GM21390 (cell line): ENCODE measurements around the gene LYPD8.

Source experiments
- ATAC-seq: cut with Tn5 transposase; IDR thresholded peaks from one replicate; pipeline ENCODE4 v1.9.1; 2021; ENCODE audit not compliant: unreplicated experiment

The LYPD8 gene

DNA sequence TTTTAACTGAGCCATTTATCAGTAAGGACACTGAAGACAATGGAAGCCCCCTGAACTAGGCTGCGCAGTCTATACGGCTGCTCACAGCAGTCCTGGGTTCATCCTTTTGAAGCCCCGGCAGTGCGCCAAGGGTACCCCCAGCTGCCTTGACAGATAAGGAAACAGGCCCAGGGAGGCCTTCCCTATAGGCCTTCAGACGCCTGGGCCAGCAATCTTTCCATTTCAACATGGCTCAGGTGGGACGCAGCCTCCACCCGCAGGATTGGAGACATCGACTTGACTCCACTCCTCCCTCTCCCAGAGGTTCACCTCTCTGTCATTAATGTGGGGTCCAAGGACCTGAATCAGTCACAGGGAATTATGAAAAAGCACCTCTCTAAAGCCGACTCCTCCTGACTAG is 2.8 kb upstream of the LYPD8 start:
- no peak for ATAC-seq

DNA sequence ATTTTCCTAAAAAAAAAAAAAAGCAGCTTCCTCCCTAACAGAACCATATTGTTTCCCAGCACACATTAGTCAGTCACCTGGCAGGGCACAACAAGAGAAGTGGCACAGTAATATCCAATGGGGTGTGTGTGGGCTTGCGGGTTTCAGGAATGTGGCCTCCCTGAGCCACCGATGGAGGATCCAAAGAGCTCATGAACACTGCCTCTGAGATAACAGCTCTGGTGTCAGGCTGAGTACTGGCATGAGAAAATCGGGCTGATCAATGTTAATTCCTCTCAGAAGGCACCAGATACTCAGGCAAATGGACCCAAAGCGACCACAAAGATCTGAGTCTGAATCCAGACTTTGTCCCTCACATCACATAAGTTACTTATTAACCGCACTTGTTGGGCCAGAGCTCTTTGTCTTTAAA is 2.2 kb upstream of the LYPD8 start:
- ATAC-seq, result no peak

DNA sequence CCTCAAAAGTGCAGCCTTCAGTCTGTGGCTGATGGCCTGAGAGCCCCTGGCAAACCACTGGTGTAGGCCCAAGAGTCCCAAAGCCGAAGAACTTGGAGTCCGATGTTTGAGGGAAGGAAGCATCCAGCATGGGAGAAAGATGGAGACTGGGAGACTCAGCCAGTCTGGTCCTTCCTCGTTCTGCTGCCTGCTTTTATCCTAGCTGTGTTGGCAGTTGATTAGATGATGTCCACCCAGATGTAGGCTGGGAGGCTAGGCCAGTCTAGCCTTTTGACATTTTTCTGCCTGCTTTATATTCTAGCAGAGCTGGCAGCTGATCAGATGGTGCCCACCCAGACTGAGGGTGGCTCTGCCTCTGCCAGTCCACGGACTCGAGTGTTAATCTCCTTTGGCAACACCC is 1.1 kb upstream of the LYPD8 start:
- ATAC-seq, result no peak

DNA sequence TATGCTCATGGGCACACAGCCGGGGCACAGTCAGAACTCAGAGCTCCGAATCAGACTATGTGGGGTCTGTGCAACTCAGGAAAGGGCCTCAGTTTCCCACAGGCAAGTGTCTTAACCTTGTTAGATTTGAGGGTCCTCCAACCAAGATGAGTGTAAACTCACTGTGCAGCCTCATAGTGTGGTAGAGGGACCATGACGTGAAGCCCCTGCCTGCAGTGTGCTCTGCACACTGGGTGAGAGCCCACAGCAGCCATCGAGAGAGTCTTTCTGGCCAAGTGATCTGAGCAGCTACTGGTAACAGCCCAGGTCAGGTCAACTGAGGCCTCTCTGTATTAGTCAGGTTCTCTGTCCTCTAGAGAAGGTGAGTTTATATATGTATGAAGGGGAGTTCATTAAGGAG is 592 bp upstream of the LYPD8 start:
- ATAC-seq, result no peak

DNA sequence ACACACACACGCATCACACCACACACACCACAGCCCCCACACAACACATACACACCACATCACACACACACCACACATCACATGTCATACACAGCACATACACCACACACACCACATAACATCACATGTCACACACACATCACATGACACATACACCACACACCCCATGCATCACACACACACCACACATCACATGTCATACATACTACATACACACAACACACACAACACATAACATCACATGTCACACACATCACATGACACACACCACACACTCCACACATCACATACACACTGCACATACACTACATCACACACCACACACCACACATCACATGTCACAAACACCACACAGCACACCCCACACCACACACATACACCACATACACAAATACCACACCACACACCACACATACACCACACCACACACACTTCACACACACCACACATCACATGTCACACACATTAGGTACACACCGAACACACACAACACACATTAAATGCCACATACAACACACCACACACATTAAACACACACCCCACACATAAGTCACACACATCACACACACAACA is 1.8 kb downstream of the LYPD8 start:
- no peak for ATAC-seq

DNA sequence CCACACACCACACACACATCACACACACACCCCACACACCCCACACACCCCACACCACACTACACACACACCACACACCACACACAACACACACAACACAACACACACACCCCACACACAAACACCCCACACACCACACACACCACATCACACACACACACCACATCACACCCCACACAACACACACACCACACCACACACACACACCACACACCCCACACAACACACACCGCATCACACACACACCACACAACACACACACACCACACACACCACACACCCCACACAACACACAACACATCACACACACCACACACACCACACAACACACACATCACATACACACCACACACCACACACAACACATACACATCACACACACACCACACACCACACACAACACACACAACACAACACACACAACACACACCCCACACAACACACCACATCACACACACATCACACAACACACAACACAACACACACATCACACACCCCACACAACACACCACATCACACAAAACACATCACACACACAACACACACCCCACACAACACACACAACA is 2.4 kb downstream of the LYPD8 start:
- ATAC-seq, result no peak

DNA sequence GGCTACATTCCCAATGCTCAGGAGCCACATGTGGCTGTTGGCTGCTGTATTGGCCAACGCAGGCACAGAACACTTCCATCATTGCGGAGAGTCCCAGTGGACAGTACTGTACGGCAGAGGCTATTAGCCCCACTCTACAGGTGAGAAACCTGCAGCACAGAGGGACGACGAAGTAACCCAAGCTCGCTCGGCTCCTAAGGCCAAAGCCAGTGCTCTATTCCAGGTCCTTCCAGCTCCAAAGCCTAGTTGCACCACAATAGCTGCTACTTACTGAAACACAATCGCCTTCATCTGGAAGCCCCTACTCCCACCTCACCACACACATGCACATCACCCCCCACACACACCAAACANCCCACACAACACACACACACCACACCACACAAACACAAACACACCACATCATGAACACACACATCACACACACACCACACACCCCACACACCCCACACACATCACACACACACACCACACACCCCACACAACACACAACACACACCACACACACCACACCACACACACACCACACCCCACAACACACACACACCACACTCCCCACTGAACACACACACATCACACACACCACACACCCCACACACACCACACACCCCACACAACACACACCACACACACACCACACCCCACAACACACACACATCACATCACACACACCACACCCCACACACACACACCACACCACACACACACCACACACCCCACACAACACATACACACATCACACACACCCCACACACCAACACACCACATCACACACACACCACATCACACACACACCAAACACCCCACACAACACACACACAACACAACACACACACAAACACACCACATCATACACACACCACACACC is 3.2 kb downstream of the LYPD8 start:
- no peak for ATAC-seq

DNA sequence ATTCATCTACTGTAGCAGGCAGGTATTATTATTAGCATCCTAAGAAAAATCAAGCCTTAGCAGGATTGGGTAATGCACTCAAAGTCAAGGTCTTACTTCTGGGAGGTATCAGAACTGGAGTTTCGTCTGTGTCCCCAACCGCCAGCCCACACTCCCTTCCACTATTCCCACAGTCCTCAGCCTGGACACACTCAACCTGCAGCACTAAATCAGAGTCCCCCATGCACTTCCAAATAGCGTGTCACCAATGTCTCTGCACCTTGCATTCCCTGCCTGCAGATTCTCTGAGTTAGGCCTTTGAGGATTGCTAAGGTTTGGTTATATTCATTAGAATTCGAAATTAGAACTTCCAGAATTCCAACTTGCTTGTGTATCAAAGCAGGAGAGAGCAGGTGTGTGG is 3.9 kb downstream of the LYPD8 start:
- ATAC-seq, result no peak

DNA sequence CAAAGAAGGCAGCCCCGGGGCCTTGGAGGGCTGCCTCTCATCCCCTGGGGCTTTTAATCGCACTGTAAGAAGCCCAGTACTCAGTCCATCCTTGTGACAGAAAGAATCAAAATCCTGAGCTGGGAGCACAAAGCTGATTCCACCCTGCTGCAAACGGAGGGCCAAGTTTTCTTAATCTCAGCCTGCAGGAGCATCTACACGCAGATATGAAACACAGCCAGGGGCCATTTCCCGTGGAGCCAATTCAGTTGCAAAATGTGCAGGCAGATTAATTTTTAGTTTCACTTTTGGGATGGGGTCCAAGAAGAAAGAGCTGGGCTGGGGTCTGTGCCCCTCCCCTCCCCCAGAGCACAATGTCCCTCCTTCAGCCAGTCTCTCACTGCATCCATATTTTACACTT is 4.4 kb downstream of the LYPD8 start:
- no peak for ATAC-seq

DNA sequence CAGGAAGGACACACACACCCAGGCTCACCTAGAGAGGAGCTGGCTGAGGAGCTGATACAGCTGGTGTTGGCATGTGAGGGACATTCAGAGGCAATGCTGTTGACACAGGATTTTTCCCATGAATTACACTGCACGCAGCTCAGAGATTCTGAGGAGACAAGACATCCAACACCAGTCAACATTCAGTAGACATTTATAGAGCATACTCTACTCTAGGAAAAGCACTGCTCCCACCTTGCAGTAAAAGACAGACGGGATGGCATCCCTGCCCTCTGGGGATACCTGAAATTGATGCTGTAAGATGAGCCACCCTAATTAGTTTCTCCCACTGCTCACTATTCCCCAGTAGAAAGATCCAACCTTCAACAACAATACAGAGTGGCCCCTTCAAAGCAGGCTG is 5.1 kb downstream of the LYPD8 start:
- ATAC-seq, result no peak

DNA sequence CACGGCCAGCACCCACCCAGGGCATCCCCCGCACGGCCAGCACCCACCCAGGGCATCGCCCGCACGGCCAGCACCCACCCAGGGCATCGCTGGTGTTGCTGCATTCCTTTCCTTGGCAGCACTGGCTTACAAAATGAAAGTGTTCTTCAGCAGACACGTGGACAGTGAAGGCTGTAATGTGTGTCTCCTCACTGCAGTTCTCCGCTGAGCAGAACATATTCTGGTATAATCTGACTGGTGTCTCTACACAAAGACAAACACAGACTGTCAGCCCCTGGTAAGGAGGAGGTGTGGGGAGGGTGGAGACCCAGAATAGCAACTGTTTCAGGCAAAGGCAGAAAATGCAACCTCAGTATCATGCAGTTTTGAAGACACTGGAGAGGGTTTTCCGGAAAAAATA is 7.3 kb downstream of the LYPD8 start:
- no peak for ATAC-seq

DNA sequence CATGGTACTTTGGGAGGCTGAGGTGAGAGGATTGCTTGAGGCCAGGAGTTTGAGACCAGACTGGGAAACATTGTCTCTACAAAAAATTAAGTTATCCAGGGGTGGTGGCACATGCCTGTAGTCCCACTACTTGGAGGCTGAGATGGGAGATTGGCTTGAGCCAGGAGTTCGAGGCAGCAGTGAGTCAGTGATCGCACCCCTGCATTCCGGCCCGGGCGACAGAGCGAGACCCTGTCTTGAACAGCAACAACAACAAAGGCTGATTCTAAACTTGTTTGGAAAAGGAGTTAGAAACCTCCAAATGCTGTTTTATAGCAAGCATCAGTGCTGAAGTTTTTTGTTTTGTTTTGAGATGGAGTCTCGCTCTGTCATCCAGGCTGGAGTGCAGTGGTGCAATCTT is 14.7 kb downstream of the LYPD8 start:
- ATAC-seq, result no peak

DNA sequence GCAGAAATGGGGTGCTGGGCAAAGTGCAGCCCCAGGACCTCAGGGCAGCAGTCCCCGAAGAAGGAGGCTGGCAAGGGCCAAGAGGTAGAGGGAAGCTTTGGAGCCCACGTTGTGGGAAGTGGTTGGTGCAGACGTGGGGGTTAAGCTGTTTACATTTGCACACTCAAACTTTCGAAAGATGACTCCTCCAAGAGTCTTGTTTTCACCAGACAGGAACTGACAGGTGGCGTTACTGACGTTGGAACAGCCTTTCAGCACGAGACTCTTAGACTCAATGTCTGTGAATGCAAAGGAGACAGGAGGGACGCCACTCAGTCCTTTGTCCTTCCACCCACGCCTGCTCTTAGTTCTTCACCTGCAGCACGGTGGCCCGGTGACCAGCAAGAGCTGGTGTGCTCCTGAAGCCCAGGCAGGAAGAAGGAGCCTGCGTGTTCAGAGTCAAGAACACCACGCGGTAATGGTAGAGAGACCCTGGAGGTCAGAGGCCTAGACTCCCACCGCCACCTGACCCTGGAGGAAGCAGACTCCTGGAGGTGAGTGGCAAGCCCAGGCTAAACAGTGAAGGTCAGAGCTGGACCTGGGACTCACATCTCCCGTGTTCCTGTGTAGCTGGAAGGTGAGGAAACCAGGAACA is 15.9 kb downstream of the LYPD8 start:
- ATAC-seq, result no peak

DNA sequence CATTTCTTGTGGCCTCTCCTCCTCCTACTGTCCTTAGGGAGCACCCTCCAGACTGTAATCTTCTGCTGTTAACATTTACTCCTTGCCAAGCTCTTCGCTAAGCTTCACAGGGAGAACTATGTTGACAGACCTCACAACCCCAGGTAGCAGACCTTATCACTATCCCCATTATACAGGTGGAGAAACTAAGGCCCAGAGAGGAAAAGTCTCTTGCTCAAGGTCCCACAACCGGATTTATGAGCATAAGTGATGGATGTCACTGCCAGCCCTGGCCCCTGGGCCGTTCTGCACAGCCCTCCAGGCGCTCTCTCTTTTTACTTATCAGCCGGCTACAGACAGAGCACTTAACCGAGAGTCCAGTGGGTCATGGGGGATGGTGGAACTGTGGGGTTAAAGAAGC is 18.1 kb downstream of the LYPD8 start:
- ATAC-seq, result no peak

DNA sequence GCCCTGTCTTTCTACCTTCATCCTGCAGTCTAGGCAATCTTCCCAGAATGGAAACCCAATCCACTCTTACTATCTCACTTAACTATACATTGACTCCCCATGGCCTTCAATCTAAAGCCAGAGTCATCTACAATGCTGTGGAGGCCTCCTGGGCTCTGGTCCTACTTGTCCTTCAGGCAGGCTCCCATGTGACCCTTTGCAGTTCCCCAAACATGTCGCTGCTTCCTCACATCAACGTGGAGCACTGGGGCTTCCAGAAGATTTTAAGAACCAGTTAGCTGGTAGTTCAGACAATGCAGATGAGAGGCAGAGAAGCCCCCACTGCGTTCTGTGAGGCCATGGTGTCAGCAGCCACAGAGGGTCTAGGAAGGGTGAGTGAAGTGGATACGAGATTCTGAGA is 18.6 kb downstream of the LYPD8 start:
- ATAC-seq, result no peak

DNA sequence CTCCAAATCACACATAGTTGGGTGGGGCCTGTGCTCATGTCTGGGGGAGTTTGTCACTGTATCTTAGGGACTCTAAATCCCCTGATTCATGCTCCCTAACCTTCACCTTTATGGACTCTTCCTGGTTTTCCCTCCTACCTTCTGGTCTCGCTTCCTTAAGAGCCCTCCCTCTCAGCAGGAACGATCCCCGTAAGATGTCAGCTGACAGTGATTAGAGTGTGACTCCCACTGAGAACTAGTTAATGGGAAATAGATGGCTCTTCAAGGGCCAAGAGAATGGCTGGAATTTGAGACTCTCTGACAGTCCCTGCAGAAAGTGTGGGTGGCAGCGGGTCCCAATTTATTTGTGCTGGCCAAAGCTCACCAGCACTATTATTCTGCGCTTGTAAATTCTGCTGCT is 22.0 kb downstream of the LYPD8 start:
- ATAC-seq, result no peak

DNA sequence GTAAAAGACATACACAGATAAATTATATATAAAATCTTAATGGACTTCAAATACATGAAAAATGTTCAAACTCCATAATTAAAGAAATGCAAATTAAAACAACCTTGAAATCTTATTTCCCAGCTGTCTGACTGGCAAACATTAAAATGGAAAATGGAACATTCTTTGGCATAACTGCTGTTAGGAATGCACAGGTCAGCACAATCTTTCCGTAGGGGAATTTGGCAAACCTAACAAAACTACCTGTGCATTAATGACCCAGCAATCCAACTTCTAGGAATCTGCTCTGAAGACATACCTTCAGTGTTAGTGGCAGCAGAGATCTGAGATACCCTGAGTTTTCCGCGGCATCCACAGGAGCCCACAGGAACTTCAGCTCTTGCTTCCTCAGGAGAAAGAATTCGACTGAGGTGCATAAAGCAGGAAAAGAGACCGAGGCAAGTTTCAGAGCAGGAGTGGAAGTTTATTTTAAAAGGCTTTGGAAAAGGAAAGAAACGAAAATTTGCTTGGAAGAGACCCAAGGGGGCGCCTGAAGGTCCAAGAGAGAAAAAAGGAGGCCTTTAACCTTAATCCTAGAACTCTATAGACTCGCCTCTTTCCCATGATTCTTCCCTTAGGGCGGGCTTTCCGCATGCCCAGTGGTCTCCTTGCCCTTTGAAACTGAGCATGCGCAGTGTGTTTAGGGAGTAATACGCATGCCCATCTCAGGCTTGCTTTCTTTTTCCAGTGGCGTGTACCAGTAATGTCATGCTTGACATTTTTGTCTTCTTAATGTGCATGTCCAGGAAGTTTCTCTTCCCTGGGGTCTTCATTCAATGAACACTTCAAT is 24.8 kb downstream of the LYPD8 start:
- ATAC-seq, result no peak

DNA sequence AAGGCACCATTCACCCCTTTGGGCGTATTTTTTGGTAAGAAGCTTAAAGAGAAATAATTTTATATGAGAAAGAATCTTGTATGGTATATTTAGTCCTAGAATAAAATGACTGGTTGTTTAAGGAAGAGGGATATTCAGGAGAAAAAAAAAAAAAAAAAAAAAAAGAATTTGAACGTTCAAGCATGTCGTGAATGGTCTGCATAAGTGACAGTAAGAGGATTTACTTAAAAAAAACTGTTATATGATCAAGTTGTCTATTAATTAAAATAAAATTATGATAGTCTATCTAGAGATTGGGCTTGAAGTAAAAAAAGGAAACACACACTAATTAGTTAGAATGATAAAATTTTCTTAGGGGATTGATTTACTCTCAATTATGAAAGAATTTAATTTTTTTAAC is 41.3 kb downstream of the LYPD8 start:
- ATAC-seq, result no peak

DNA sequence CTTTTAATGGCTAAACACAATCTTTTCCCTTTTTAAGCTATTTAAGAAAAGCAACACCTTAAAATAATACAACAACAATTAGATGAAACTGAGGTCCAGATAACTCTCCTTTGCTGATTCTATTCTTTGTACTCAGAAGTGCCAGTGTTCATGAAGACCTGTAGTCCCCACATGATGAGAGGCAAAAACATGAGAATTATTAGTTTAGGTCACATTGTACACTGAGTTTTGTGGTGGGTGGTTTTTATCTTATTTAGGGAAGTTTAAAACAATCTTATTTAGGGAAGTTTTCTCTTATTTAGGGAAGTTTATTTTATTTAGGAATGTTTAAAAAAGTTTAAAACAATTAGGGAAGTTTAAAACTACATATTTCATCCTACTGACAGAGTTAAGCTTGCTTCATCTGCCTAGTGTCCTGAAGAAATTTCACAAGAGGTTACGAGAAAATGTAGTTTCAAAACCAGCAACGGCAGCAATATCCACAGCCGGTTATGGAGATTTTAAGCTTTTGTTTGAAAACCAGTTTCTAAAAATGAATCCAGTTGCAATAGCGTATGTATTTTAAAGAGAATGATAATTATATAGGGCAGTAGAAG is 45.2 kb downstream of the LYPD8 start:
- ATAC-seq, result no peak

DNA sequence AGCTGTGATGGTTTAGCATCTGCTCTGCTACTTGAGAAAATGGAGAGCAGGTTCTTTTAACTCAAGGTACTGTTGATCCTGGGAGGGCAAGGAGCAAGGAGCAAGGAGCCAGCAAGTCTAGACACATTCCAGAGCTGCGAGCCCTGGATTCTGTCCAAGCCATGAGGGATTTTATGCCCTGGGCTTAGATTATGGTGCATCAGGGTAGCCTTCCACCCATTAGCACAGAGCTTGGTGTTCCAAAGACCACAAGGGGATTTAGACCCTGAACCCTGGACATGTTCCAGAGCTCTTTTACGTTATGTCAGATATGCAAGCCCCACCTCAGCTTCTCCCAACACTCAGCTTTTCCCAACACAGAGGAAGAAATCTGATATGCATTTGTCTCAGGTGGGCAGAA is 51.0 kb downstream of the LYPD8 start:
- ATAC-seq, result no peak

DNA sequence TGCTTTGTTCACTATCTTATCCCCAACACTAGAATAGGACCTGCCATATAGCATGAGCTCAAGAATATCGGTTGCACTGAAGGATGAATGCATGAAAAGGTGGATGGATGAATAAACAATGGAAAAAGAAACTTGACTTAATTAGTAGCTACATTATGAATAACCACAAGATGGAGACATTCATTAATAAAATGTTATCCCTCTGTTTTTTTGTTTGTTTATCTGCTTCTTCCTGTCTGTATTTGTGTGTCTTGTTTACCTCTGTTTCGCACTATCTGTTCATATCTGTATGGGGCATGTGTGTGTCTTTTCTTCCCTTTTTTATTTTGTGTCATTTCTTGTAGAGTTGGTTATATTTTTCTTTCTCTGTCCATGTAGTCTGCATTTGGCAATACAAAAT is 51.9 kb downstream of the LYPD8 start:
- no peak for ATAC-seq
